Epithelial cell of proximal tubule (primary cell): Measurements from ENCODE around the gene COMMD7. TPM values are rescaled to one million over a fixed set of nuclear protein-coding genes. Genes with fewer than 3 reads are reported as not detected.

Experiments used
- DNase-seq: peaks from one replicate; pipeline ENCODE4 v3.0.0-alpha.2; 2011; ENCODE audit warnings: low read depth
- H3K4me3 ChIP-seq: 2 replicates; pipeline ENCODE4 v1.5.1; 2011; ENCODE audit warnings: low read depth, mild to moderate bottlenecking, low read length
- CTCF ChIP-seq: conservative IDR thresholded peaks from 2 replicates; pipeline ENCODE4 v1.5.1; 2012; ENCODE audit warnings: low read depth, mild to moderate bottlenecking, low read length
- total RNA-seq: library from RNA; depleted of rRNA; stranded (reverse); fragments of >200 nt; gene quantifications from 2 replicates; pipeline ENCODE4 v1.2.3, GENCODE V29; 2015

Gene COMMD7
- 40.1 and 62.1 TPM in 2 replicates for total RNA-seq

DNA sequence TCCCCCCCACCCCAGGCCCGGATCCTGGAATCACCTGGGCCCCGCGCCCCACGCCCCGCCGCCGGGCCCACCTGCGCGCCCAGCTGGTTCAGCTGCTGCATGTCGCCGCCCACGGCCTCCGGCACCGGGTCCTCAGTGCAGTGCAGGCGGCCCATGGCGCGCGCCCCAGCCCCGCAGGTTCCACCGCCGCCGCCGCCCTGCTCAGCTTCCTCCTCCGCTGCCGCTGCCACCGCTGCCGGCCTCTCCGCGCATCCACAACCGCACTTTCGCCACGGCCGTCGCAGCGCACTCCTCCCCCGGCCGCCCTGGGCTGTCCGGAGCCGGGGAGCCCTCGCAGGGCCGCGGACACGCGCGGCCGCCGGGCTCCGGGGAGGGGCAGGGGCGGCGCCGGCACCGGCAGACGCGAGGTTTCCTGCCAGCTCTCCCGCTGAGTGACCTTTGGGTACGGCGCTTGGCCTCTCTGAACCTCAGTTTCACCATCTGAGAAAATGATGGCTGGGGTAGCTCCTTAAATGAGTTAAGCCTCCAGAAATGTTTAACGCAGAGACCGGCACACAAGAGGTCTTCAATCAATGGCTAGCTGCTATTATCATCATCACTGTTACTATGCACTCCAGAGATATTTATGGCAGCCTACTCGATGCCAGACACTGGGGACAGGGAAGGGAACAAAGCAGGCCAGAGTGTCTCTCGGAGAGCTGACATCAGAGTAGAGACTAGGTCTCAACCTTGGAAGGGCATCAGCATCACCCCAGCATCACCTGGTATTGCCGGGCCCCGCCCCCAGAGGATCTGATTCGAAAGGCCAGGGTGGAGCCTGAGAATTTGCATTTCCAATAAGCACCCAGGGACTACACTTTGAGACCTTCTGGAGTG, at the start of gene COMMD7:
TSS of gene COMMD7 (minus strand) at position 231 of the 876 bp plus-strand sequence. CDS start at position 155, 76 bp downstream.
- H3K4me3 ChIP-seq, result peak within 1 kb of the TSS; percentile 96
- no peak for DNase-seq
- no peak for TF ChIP-seq CTCF

GRCh38 chr20:32792731-32793458, 49.6 kb upstream of the COMMD7 start:
- no peak for TF ChIP-seq CTCF
- no peak for DNase-seq
- H3K4me3 ChIP-seq, result no peak overlapping the region

GRCh38 chr20:32792316-32792715, 49.0 kb upstream of the COMMD7 start:
- TF ChIP-seq CTCF, result no peak
- no peak for DNase-seq

GRCh38 chr20:32790751-32791057, 47.4 kb upstream of the COMMD7 start:
- TF ChIP-seq CTCF, result no peak
- no peak overlapping the region for H3K4me3 ChIP-seq
- DNase-seq, result no peak

More at GRCh38 chr20:32792316-32792715, 49.0 kb upstream of the COMMD7 start:
- H3K4me3 ChIP-seq, result no peak overlapping the region

DNA sequence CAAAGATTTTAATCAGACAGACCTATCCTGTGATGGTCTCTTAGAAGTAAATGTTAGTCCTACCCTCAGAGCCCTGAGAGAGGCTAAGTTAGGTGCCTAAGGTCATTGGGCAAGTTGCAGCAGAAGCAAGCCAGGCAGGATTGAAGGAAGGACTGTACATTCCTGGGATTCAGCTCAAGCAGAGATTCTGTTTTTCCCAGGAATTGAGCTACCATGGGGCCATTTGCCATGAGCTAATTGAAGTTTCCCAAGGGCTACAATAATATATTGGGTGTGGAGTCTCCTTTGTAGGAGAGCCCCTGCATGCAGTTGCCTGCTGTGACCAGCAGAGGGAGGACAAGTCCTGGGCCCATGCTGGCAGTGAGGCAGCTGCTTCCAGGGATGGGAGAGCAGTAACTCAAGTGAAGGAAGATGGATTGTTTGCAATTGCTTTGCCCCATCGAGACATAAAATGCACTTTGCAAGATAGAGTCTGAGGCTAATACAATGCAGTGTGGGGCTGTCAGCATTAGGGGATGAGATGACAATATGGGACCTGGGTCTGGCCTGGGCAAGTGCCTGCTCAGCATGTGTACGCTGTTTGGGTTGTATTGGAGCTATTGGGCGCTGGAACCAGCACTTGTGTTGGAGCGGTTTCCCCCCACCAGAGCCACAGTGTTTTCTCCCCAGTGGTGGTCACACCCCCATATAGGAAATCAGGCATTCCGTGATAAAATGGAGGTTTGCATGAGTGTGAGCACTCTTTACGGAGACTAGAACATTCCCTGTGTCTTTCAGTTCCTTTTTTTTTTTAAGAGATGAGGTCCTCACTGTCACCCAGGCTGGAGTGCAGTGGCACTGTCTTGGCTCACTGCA, 46.9 kb upstream of the COMMD7 start:
- DNase-seq, result no peak
- peak; percentile 100 for TF ChIP-seq CTCF
- H3K4me3 ChIP-seq, result no peak overlapping the region

- no peak overlapping the region for H3K4me3 ChIP-seq
- no peak for TF ChIP-seq CTCF
- DNase-seq, result no peak
Measured at GRCh38 chr20:32787168-32787567, 43.9 kb upstream of the COMMD7 start.
